HUDEP-2 (cell line): ENCODE results near the gene DLG3.

ENCODE experiments used
- DNase-seq, 76 experiments: peaks; one replicate each; lab custom pipeline; 2025; ENCODE audit not compliant: unreplicated experiment in 76 of 76; lab: John Stamatoyannopoulos, UW

The DLG3 gene

DNA sequence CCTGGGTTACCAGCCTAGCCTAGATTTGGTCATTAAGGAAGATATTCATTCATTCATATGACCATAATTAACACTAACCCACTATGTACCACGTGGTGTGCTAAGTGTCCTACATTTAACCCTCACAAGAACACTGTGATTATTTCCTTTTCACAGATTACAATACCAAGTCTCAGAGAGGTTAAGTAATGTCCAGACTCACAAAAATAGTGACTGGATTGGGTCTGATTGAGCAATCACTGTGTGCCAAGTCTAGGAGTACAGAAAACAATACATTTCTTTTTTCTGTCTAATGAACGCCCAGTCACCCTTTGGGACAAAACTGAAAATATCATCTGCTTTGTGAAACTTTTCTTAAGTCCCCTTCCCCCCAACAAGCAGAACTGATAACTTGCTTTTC, 7.6 kb upstream of the DLG3 start:
- DNase-seq: no peak

DNA sequence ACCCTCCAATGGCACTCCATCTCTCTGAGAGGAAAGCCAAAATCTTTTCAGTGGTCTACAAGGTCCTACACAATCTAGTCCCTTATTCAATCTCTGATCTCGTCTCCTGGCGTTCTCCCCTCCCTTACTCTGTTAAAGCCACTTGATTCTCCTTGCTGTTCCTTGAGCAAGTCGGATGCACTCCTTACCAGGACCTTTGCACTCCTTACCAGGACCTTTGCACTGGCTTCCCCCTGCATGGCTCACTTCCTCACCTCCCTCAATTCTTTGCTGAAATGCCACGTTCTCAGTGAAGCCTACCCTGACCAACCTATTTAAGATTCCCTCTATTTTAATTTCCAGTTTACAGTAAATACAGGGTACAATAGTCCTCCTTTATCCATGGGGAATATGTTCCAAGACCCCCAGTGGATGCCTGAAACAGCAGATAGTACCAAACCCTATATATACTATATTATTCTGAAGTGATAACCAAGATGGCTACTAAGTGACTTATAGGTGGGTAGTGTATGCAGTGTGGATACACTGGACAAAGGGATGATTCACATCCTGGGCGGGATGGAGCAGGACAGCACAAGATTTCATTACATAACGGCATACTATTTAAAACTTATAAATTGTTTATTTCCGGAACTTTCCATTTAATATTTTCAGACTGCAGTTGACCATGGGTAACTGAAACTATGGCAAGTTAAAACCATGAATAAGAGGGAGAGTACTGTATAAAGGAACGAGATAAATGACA, 6.5 kb upstream of the DLG3 start:
- no peak for DNase-seq

GRCh38 chrX:70439016-70439415, 5.6 kb upstream of the DLG3 start:
- DNase-seq: no peak

DNA sequence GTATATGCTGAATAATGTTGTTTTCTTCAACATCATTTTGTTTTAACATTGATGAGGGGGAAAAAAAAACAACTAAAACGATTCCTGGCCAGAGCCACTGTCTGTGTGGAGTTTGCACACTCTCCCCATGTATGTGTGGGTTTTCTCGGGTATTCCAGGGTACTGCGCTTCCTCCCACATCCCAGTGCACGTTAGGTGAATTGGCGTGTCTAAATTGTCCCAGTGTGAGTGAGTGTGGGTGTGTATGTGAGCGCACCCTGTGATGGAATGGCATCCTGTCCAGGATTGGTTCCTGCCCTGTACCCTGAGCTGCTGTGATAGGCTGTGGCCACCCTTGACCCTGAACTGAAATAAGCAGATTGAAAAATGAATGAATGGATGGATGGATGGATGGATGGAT, 2.4 kb upstream of the DLG3 start:
- DNase-seq: no peak

GRCh38 chrX:70444946-70445656, 466 bp downstream of the DLG3 start:
- DNase-seq: no peak

- no peak for DNase-seq
Observed at GRCh38 chrX:70445951-70446350, 1.3 kb downstream of the DLG3 start.

- no peak for DNase-seq
Observed at GRCh38 chrX:70446380-70447350, 2.0 kb downstream of the DLG3 start.

DNA sequence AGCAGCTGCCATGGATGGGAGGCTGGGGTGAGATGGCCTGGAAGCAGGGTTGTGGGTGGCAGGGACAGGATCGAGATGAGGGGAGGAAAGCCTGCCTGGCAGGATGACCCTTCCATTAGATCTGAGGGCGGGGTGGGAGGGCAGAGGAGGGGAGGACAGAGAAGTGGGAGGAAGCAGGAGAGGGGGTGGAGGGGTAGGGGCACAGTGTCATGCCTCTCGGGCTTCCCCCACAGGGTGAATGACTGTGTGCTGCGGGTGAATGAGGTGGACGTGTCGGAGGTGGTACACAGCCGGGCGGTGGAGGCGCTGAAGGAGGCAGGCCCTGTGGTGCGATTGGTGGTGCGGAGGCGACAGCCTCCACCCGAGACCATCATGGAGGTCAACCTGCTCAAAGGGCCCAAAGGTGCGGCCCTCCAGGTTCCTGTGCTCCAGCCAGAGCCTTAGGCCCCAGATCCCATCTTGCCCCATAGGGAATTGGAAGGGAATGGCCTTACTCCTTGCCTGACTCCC, 4.9 kb downstream of the DLG3 start:
- DNase-seq: no peak

- peak in 54 of 76 experiments; percentile 0 to 58 (median 18) for DNase-seq
Observed at GRCh38 chrX:70452143-70452733, 7.6 kb downstream of the DLG3 start.

DNA sequence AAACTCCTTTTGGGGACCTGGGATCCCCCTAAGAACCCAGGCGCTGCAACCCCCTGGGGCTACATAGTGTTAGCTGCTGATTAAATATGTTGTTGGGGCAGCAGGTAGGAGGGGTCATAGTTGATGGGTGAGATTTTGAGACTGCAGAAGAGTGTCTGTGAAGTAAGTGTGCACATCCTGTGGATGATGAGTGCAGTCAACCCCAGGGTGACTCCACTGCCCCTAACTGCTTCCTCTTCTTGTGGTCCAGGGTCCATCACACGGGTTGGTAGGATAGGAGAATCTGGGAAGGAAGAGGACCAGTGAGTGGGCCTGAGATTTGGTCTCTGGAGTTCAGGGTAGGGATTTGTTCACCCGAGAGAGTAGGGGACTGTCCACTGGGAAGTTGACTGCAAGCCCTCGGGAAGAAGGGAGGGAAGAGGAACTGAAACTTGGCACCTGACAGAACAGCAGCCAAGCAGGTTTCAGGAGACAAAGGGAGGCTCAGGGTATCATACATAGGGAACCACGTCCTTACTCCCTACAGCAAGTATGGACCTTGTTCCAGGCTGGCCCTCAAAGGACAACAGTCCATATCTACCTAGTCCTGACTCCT, 8.5 kb downstream of the DLG3 start:
- DNase-seq: no peak

GRCh38 chrX:70454441-70455365, 10.1 kb downstream of the DLG3 start:
- peak in 35 of 76 experiments; percentile 0 to 36 (median 7) for DNase-seq

- DNase-seq: no peak
Observed at GRCh38 chrX:70455366-70456202, 10.9 kb downstream of the DLG3 start.

- DNase-seq: no peak
Observed at GRCh38 chrX:70456256-70456655, 11.6 kb downstream of the DLG3 start.

- DNase-seq: no peak
Observed at GRCh38 chrX:70461026-70461425, 16.4 kb downstream of the DLG3 start.

GRCh38 chrX:70464051-70464450, 19.4 kb downstream of the DLG3 start:
- no peak for DNase-seq

DNA sequence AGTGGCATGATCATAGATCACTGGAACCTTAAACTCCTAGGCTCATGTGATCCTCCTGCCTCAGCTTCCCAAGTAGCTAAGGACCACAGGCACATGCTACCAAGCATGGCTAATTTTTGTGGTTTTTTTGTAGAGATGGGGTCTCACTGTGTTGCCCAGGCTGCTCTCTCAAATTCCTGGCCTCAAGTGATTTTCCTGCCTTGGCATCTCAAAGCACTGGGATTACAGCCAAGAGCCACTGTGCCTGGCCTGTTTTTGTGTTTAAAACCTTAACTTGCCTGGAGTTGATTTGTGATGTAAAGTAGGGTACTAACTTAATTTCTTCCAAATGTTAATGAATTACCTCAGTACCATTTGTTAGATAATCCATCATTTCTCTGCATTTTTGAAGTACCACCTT, 22.3 kb downstream of the DLG3 start:
- no peak for DNase-seq

DNA sequence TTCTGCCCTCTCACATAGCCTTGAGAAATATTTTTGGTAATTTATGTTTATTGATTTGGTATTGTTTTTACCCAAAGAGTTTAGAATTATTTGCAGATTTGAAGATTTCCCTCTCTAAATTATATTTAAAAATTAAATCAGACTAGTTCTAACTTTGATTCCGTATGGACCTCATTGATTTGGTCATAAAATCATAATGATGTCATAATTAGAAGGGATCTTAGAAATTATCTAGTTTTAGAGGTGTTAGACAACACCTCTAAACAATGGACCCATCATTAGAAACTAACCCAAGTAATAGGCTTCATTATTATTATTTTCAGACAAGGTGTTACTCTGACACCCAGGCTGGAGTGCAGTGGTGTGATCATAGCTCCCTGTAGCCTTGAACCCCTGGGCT, 24.1 kb downstream of the DLG3 start:
- DNase-seq: no peak

DNA sequence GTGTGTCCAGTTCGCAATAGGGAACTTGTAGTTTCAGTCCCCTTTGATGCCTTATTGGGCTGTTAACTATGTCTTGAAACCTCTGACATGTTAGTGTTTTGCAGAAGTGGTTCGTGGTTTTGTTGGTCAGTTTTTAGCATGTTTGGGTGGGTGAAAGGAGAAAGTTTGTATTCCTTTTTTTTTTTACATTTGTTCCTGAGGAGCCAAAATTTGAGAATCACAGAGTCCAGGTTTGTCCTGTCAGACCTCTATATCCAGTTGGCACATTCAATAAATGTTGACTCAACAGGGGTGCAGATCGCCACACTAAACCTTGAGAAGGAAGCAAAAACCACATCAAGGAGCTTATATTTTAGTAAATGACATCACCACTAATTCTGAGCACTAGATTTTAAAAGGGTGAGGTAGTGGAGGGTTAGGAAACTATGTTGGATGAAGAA, 26.2 kb downstream of the DLG3 start:
- DNase-seq: no peak
